Measurements from ENCODE around the gene DAAM1.

DNA sequence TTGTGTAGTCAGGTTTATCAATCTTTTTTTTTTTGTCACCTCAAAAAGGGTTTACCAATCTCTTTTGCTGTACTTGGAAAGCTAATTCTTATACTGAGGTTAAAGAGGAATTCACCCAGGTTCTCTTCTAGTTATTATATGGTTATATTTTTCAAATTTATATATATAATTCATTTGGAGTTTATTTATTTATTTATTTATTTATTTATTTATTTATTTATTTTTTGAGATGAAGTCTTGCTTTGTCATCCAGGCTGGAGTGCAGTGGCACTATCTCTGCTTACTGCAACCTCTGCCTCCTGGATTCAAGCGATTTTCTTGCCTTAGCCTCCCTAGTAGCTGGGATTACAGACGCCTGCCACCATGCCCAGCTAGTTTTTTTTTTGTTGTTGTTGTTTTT, 202.9 kb downstream of the DAAM1 start:
- no peak for TF ChIP-seq PKNOX1 (IDR thresholded peaks at IDR 0.05)
- no peak for TF ChIP-seq SP1 (IDR thresholded peaks at IDR 0.05)
- no peak for TF ChIP-seq FOXM1 (IDR thresholded peaks at IDR 0.05; ENCODE audit: borderline replicate concordance)
- no peak for TF ChIP-seq TARDBP (IDR thresholded peaks at IDR 0.05)
- no peak for TF ChIP-seq FOXA1 (IDR thresholded peaks at IDR 0.05)
- TF ChIP-seq BHLHE40 (IDR thresholded peaks at IDR 0.05; ENCODE audit: borderline replicate concordance): no peak
- TF ChIP-seq ELF4 (IDR thresholded peaks at IDR 0.05): no peak
- TF ChIP-seq HDGF (IDR thresholded peaks at IDR 0.05; ENCODE audit: borderline replicate concordance): no peak
- no peak for TF ChIP-seq ARNT (IDR thresholded peaks at IDR 0.05)
- no peak for TF ChIP-seq FOXK2 (IDR thresholded peaks at IDR 0.05)
- TF ChIP-seq L3MBTL2 (conservative IDR thresholded peaks at IDR 0.05): no peak

Data from HEK293T (cell line).